NCI-H2029 (cell line): ENCODE results near the gene UBE2G2.
A peak's percentile ranks its signal among the peaks of the same experiment; 100 is the strongest.
"Not testable (repeated sequence)": the region's sequence is repeated elsewhere in the genome, so short reads cannot be mapped to it uniquely, and the experiment has no call there.

Experiments
- DNase-seq: peaks from one replicate; lab custom pipeline; 2025; lab: John Stamatoyannopoulos, UW

Gene UBE2G2

DNA sequence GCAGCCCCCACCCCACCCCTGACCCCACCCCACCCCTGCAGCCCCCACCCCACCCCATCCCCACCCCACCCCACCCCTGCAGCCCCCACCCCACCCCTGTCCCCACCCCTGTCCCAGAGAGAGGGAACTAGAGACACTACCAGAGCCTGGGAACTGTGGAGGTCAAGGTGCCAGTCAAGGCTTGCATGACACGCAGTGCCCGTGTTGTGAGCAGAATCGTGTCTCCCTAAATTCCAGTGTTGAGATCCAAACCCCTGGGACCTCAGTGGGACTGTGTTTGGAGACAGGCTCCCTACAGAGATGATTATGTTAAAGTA lies 34.7 kb upstream of the UBE2G2 start:
- no peak for DNase-seq

DNA sequence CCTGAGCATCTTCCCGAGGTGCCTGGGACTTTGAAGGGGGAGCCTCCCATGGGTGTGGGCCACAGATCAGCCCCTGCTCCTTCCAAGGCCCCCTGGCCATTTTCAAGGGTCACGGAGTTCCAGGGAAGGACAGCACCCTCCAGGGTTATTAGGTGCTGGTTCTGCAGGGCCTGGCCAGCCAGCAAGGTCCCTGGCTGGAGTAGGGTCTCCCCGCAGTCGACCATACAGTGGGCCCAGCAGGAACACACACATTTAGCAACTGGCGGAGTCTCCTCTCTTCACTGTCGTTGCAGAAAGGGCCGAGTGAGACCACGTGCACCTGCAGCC lies 34.0 kb upstream of the UBE2G2 start:
- no peak for DNase-seq

DNA sequence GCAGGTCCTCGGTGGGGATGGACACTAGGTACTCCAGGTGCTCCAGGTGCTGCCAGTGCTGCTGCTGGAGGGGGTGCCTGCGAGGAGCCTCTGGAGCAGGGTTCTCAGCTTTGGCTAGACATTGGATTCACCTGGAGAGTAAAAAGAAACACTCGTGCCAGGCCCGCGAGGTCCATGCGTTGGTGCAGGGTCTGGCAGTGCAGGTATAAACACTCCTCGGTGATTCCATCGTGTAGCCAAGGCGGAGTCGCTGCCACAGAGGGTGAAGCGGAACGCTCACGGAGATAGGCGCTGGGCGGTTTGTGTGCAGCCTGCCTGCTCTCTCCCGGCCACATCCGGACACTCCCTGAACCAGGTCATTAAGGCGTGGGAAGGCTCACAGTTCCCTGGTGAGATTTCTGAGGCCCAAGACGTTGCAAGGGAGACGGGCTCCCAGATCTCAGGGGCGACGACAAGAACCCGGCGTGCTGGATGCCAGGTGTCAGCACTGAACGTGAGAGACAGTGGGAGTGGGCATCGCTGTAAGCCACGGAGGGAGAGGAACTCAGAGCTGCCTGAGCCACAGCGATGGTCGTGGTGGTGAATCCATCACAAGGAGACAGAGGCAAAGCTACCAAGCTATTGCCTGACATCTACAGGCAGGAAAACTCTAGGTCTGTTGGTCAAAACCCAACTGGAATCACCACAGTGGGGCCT lies 33.5 kb upstream of the UBE2G2 start:
- no peak for DNase-seq

DNA sequence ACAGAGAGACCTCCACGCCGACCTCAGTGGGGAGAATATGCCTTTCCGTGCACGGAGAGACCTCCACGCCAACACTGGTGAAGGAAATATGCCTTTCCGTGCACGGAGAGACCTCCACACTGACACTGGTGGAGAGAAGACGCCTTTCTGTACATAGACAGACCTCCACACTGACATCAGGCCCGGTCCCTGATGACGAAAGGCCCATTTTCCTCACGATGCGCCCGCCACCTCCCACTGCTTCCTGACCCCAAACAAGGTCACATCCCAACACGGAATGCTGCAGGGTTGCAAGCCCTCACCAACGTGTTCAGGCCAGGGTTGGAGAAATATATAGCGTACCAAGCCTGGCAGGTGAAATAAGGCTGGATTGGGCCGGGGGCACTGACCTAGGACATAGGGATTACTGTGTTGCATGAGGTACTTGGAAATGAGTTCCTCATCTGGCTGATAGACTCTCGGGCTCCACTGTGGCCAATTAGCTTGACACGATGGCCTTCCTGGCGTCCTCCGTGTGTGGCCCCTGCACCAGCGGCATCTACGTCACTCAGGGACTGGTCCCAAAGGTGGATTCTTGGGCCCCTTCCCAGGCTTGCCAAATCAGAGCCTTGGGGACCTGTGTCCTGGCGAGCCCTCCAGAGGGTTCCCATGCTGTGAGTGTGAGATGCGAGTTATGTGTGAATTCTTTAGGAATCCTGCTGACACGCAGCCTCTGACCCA lies 32.8 kb upstream of the UBE2G2 start:
- DNase-seq, result no peak

DNA sequence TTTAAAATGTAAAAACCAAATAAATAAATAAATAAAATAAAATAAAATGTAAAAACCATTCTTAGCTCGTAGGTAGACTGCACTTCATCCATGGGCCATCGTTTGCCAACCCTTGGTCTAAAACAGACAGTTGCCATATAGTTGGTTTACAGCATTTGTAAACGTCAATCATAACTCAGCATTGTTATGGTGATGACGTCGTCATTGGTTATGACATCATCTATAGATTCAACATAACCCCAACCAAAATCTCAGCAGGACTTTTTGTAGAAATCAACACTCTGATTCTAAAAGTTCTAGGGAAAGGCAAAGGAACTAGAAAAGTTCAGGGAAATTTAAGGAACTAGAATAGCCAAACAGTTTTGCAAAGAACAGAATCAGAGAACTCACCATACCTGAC lies 32.0 kb upstream of the UBE2G2 start:
- no peak for DNase-seq

DNA sequence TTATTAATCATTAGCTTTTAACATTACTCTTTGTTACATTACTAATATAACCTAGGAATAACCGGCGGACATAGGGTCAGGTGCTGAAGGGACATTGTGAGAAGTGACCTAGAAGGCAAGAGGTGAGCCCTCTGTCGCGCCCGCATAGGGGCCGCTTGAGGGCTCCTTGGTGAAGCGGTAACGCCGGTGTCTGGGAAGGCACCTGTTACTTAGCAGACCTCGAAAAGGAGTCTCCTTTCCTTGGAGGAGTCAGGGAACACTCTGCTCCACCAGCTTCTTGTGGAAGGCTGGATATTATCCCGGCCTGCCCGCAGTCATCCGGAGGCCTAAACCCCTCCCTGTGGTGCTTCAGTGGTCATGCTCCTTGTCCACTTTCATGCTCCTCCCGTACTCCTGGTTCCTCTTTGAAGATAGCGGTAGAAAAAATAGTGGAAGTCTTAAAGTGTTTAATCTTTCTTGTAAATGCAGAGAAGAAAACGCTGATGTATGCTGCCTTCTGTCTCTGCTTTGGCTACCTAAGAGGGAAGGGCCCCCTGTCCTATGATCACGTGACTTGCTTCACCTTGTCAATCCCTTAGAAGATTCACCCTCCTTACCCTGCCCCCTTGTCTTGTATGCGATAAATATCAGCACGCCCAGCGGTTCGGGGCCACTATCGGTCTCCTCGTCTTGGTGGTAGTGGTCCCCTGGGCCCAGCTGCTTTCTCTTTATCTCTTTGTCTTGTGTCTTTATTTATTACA lies 31.1 kb upstream of the UBE2G2 start:
- not testable (repeated sequence) for DNase-seq

DNA sequence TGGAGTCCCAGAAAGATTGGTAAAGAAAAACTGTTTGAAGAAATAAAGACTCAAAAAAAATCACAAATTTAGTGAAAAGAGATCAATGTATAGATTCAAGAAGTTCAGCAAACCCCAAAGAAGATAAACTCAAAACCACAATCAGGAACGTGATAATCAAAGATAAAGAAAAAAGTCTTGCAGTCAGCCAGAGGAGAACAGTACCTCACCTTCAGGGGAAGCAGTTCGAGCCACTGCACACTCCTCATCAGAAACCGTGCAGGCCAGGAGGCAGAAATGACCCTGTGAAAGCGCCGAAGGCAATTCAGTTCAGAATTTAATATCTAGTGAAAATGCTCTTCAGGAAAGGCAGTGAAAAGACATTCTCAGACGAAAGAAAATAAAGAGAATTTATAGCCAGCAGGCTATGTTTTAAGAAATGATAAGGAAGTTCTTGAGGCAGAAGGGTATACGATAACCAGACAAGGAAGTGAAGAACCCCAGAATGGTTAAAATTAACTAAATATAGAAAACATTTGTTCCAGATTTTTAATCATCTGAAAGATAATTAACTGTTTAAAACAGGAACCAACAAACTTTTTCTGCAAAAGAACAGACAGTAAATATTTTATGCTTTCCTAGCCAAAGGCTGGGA lies 29.7 kb upstream of the UBE2G2 start:
- DNase-seq, result no peak

DNA sequence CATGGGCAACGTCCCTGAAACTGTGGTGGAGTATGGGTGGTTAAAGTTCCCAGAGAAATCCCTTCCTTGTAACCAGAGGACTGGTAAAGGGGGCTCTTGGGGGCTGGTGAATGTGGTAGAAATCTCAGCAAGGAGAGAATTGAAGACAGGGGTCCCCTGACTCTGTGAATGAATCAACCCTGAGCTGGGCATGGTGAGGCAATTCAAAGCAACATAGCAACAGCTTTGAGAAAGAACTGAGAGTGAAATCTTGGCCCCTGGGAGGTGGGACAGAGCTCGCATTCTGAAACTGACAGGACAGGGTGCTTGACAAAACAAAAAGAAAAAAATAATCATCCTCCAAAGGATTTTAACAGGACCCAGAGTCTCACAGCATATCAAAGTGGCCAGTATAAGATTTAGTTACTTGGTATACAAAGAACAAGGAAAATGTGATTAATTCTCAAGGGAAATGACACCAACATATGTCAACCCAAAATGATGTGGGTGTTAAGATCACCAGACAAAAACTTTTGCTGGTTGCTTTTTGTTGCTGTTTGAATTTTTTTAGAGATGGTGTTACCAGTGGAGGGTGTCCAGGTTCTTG lies 28.0 kb upstream of the UBE2G2 start:
- DNase-seq, result no peak

DNA sequence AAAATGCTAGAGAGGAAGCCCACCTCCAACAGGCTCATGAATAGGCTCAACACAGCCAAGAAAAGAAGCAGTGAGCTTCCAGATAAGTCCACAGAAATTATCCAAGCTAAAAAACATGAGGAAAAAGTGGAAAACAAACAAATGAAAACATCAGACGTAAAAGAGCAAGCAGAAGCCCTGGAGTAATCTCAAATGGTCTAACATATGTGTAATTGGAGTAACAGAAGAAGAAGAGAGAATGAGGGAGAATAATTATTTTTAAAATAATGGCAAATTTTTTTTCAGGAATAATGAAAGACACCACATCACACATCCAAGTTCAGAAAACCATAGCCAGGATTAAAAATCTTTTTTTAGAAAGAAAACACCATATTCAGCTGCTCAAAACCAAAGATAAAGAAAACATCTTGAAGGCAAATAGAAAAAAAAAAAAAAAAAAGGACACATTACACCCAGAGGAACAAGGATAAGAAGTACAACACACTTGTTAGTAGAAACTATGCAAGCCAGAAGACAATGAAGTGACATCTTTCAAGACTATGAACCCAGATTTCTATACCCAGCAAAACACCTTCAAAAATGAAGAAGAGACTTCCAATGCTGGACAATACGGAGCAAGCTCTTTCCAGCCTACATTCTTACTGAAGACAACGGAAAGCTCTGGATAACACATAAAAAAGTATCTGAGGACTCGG lies 26.9 kb upstream of the UBE2G2 start:
- no peak for DNase-seq

DNA sequence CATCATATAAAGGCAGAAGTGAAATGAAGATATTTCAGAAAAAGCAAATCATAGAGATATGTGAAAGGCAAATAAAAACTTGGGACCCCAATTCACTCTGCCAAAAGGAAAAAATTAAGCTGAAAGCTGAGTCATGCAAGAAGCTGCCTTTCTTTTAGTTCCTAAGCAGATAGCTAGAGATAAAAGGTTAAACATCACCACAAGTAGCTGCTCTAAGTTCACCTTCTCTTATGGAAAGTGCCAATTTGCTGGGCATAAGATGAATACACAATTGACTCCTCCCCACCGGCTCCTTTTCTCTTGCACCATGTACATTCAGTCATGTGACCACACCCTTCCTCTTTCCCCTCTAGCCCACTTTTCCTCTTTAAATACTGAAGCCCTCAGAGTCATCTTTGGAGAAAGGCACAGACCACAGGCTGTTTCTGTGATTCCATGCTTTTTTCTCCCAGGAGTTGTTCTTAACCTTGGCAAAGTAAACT lies 21.6 kb upstream of the UBE2G2 start:
- no peak for DNase-seq

DNA sequence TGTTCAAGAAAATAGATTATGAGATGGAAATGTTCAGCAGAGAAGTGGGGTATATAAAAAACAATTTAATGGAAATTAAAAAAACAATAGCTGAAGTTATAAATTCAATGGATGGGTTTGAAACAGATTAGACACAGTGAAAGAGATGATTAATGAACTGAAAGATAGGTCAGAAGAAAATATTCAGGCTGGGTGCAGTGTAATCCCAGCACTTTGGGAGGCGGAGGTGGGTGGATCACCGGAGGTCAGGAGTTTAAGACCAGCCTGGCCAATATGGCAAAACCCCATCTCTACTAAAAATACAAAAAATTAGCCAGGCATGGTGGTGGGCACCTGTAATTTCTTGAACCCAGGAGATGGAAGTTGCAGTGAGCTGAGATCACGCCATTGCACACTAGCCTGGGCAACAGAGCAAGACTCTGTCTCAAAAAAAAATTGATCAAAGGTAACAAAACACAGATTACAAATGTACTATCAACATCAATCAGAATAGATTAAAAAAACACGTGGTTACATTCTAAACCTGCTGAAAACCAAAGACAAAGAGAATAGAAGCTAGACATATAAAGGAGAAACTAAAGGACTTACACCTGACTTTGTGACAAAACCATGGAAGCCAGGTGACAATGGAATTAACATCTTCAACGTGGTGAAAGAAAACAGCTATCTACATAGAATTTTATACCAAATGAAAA lies 21.0 kb upstream of the UBE2G2 start:
- no peak for DNase-seq

DNA sequence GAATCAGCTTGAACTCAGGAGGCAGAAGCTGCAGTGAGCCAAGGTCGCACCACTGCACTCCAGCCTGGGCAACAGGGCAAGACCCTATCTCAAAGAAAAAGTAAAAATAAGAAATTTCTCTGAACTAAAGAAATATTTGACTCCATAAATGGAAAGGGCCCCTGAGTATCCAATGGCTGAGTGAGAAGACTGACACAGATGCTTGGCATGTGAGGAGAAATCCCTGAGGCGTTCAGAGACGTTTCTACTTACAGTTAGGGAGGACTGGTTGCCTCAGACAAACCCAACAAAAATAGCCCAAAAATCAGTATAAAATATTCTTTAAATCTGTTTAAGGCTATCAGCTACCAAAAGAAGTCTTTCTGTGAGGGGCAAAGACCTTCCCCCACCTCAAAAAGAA lies 19.2 kb upstream of the UBE2G2 start:
- DNase-seq, result no peak

DNA sequence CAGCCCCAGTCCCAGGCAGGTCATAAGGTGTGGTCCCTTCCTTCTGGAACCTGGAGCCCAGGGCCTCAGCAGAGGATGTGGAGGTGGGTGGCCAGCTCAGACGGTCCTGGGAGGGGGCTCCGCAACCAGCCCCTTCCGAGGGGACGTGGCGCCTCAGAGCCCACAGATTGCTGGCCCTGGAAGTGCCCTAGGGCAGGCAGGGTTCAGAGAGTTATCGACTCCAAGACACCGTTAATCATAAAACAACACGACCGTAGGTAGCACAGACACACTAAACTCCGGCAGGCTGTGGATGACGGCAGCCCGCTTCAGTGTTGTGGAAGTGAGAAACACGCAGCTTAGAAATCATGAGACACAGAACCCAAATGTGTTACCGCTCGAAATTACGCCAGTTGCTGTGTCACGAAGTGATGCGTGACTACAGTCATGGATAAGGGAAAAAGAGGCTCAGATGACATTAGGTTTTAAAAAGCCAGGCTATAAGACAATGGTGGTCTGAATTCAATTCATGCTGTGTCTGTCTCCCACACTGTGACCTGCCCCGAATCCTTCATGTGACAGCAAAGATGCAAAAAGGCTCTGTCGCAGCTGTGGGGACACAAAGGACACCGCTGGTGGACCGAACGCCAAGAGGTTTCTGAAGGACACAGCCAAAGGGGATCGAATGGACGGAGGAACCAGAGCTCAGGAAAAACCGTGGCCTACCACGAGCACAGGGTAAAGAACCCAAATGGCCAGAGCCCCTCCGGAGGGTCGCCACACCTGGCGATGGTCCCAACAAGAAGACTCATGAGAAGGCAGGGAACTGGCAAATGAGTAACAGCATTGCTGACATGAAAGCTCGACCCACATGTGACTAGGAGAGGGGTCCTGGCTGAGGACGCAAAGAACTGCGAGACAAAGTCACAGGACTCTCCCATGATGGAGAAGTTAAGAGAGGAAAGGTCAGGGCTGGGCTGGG lies 17.9 kb upstream of the UBE2G2 start:
- DNase-seq, result no peak

DNA sequence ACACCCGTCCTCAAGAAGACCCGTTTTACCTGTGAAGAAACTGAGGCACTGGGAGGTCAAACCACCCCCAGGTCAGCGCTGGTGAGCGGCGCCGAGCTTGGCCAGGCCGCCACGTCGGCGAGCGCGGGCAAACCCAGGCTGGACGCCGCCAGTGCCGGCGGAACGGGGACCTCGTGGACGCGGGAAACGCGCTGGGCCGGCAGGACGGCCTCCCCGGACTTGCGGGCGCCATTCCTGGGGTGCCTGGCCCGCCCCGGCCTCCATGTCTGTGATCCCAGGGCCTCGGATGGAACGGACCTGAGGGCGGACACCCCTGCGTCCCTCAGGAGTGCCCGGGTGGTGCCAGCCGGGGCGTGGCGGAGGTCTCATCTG lies 17.0 kb upstream of the UBE2G2 start:
- DNase-seq, result no peak

DNA sequence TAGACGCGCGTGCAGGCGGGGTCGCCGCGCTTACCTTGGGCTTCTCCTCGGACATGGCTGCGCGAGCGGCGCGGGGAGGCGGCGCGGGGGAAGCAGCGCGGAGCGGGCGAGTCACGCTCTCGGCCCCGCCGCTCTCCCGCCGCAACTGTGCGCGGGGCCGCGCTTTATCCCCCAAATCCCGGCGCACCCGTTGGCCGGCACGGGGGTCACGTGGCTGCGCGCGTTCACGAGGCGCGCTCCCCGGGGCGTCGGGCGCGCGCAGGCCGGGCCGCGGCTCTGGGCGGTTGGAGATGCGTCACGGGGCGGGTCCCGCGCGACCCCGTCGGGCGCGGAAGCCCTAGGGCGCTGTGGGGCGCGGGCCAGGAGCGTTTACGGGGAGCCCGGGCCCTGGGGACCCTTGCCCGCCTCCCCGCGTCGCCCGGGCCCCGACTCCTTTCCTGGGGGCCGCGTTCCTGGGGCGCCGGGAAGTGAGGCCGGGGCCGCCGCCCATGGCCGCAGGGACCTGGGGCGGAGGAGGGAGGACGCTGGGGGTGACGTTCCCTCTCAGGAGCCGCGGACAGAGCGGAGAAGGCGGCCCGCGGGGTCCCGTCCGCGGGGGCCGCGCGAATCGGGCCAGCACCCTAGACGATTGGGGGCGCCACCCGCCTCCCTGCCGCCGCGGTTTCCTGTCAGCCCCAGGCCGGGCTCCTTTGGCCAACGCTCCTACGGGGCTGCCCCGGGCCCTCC lies 16.5 kb upstream of the UBE2G2 start, which contains the start of gene SUMO3:
TSS of gene SUMO3 (minus strand) at position 149 of the 726 bp plus-strand sequence. CDS start at position 55, 94 bp downstream.
- DNase-seq, result peak; percentile 44

DNA sequence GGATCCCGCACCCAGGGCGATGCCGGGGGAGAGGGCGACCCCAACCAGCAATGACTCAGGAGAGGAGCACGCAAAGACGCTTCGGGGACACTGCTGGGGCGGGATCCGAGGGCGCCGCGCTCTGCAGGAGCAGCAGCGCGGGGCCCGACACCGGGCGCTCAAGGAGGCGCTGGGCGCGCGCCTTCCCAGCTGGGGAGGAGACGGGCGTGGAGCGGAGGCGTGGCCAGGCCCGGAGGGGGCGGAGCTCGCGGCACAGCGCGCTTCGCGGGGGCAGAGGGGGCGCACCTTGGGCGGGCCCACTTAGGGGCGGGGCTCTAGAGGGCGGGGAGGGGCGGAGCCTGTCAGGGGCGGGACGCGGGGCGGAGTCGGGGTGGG lies 15.9 kb upstream of the UBE2G2 start:
- DNase-seq, result peak; percentile 86

DNA sequence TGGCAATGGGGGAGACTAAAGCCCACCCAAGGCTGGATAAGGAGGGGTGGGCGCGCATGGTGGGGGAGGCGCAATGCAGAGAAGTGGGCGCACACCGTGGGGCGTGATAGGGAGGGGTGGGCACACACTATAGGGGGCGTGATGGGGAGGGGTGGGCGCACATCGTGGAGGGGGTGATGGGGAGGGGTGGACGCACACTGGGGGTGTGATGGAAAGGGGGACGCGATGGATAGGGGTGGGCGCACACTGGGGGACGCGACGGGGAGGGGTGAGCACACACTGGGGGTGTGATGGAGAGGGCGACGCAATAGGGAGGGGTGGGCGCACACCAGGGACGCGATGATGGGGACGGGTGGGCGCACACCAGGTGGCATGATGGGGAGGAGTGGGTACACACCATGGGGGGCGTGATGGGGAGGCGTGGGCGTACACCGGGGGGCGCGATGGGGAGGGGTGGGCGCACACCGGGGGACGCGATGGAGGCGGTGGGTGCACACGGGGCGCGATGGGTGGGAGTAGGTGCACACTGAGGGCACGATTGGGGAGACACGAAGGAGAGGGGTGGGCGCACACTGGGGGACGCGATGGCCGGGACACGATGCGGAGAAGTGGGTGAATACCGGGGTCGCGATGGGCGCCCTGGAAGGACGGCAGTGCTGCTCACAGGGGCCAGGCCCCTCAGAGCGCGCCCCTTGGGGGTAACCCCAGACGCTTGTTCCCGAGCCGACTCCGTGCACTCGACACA lies 15.3 kb upstream of the UBE2G2 start:
- no peak for DNase-seq

DNA sequence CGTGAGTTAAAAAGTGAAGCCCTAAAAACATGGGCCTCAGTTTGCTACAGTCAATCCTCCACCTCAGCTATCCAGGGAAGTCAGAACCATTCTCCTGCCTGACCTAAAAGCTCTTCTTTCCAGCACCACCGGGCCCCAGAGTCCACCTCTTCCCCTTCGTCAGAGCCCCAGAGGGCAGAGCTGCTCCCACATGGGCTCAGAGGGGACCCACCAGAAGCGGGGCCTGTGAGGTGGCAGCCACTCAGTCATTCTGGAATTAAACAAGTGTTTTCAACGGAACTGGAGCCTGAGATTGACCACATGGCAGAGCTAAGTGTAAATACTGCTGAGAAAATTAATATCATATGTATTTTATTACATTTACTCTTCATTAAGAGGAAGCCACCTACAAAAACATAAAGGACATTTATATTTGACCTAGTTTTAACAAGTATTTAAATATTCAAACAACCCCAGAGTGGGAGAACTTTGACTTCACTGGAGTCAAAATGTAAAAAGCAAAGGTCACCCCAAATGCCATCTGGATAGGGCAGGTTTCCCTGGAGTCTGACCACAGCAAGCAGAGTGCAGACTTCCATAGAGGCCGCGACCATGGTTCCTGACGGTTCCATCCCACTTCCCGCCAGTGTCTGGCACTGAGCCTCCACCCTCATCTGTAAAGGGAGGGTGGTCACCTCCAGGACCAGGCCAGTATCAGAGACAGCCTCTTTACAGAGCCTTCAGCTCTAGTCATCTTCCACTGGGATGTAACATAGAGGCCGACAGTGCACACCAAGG lies 14.4 kb upstream of the UBE2G2 start:
- no peak for DNase-seq
